Mesenchymal stem cell (in vitro differentiated cells and primary cell): ENCODE results near the gene AP1S2.

Experiments
- DNase-seq: peaks from one replicate; pipeline ENCODE4 v3.0.0-alpha.2; 2013
- H2AFZ ChIP-seq: one replicate; pipeline ENCODE4 v1.6.1; 2013; ENCODE audit warnings: low read depth, mild to moderate bottlenecking, control low read depth, inconsistent platforms, low read length, moderate library complexity
- H2AK5ac ChIP-seq: 2 replicates; pipeline ENCODE4 v1.6.1; 2013; ENCODE audit warnings: low read length, moderate library complexity, mild to moderate bottlenecking, inconsistent platforms; ENCODE audit not compliant: severe bottlenecking
- H2BK120ac ChIP-seq: one replicate; pipeline ENCODE4 v1.6.1; 2013; ENCODE audit warnings: low read depth, mild to moderate bottlenecking, inconsistent platforms, low read length, moderate library complexity
- H2BK12ac ChIP-seq, 2 experiments: one replicate each; pipeline ENCODE4 v1.6.1; 2013; ENCODE audit warnings: inconsistent platforms in 2 of 2, low read length in 2 of 2, mild to moderate bottlenecking in 2 of 2, moderate library complexity in 2 of 2, control low read depth in 1 of 2
- H2BK15ac ChIP-seq: one replicate; pipeline ENCODE4 v1.6.1; 2013; ENCODE audit warnings: mild to moderate bottlenecking, low read depth, inconsistent platforms; ENCODE audit not compliant: poor library complexity, severe bottlenecking
- H2BK5ac ChIP-seq: 2 replicates; pipeline ENCODE4 v1.6.1; 2013; ENCODE audit warnings: low read depth, mild to moderate bottlenecking, low read length, control low read depth, inconsistent platforms; ENCODE audit not compliant: poor library complexity, severe bottlenecking
- H3K14ac ChIP-seq, 2 experiments: one replicate each; pipeline ENCODE4 v1.6.1; 2013; ENCODE audit warnings: inconsistent platforms in 2 of 2, low read length in 2 of 2, control low read depth in 1 of 2, mild to moderate bottlenecking in 1 of 2, moderate library complexity in 1 of 2
- H3K18ac ChIP-seq, 2 experiments: one replicate each; pipeline ENCODE4 v1.6.1; 2013; ENCODE audit warnings: inconsistent platforms in 2 of 2, low read length in 2 of 2, control low read depth in 1 of 2, low read depth in 1 of 2, mild to moderate bottlenecking in 1 of 2
- H3K23ac ChIP-seq, 2 experiments: one replicate each; pipeline ENCODE4 v1.6.1; 2013; ENCODE audit warnings: inconsistent platforms in 2 of 2, low read length in 2 of 2, mild to moderate bottlenecking in 2 of 2, moderate library complexity in 2 of 2, control low read depth in 1 of 2
- H3K27ac ChIP-seq: 2 replicates; pipeline ENCODE4 v1.5.1; 2013; ENCODE audit warnings: mild to moderate bottlenecking, moderate library complexity, low read length, control low read depth, inconsistent platforms; ENCODE audit not compliant: poor library complexity, severe bottlenecking
- H3K27me3 ChIP-seq, 2 experiments: 2 replicates each; pipeline versions ENCODE4 v1.6.1 to v1.7.0; 2013; ENCODE audit warnings: low read length in 2 of 2, mild to moderate bottlenecking in 2 of 2, moderate library complexity in 2 of 2, control low read depth in 1 of 2, inconsistent platforms in 1 of 2; ENCODE audit not compliant: control insufficient read depth in 1 of 2, insufficient read depth in 1 of 2
- H3K36me3 ChIP-seq, 2 experiments: 2 replicates each; pipeline versions ENCODE4 v1.6.1 to v1.7.0; 2013; ENCODE audit warnings: low read length in 2 of 2, control low read depth in 1 of 2, inconsistent platforms in 1 of 2, low read depth in 1 of 2, mild to moderate bottlenecking in 1 of 2; ENCODE audit not compliant: insufficient read depth in 2 of 2, control insufficient read depth in 1 of 2
- H3K4ac ChIP-seq, 2 experiments: one replicate each; pipeline ENCODE4 v1.6.1; 2013; ENCODE audit warnings: inconsistent platforms in 2 of 2, low read length in 2 of 2, mild to moderate bottlenecking in 2 of 2, moderate library complexity in 2 of 2, control low read depth in 1 of 2, low read depth in 1 of 2
- H3K4me1 ChIP-seq: 2 replicates; pipeline ENCODE4 v1.6.1; 2013; ENCODE audit warnings: low read depth, low read length, control low read depth; ENCODE audit not compliant: control insufficient read depth, insufficient read depth
- H3K4me2 ChIP-seq: 2 replicates; pipeline ENCODE4 v1.6.1; 2013; ENCODE audit warnings: low read length, mild to moderate bottlenecking, inconsistent platforms; ENCODE audit not compliant: poor library complexity, severe bottlenecking
- H3K4me3 ChIP-seq, 2 experiments: 2 replicates each; pipeline versions ENCODE4 v1.5.1 to v1.7.0; 2013; ENCODE audit warnings: low read length in 2 of 2, mild to moderate bottlenecking in 2 of 2, control low read depth in 1 of 2, low read depth in 1 of 2; ENCODE audit not compliant: insufficient read depth in 1 of 2
- H3K79me1 ChIP-seq: replicated peaks from 2 replicates; pipeline ENCODE4 v1.6.1; 2013; ENCODE audit warnings: mild to moderate bottlenecking, control low read depth, low read length, inconsistent platforms; ENCODE audit not compliant: poor library complexity, severe bottlenecking
- H3K9ac ChIP-seq: 2 replicates; pipeline ENCODE4 v1.7.0; 2013; ENCODE audit warnings: mild to moderate bottlenecking, low read length, moderate library complexity
- H3K9me3 ChIP-seq: 2 replicates; pipeline ENCODE4 v1.7.0; 2013; ENCODE audit warnings: mild to moderate bottlenecking, low read length; ENCODE audit not compliant: control insufficient read depth
- H4K8ac ChIP-seq: one replicate; pipeline ENCODE4 v1.6.1; 2013; ENCODE audit warnings: inconsistent platforms, mild to moderate bottlenecking, low read length, moderate library complexity
- H4K91ac ChIP-seq: one replicate; pipeline ENCODE4 v1.6.1; 2013; ENCODE audit warnings: mild to moderate bottlenecking, low read length, inconsistent platforms
- WGBS: methylation state at CpG from one replicate; pipeline ENCODE4 v1.1.7; 2013; ENCODE audit warnings: mixed read lengths; 5-methylcytosine and 5-hydroxymethylcytosine counted together

AP1S2 gene

DNA sequence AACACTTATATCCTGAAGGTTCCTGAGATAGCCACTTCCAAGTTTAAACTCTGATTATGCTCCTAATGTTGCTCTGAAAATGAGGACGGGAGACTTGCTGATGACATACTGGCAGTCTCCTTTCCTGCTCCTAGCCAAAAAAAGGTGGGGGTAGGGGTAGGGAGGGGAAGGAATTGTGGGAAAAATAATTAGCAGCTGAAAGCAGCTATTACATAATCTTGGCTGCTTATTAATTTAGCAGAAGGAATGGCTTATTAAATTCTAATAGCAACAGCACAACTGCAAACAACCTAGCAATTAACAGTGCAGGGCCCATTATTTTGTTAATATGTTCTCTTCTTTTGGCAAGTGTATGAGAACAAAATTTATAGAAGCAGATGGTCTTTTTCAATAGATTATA is 2.0 kb upstream of the AP1S2 start:
- H3K4me3 ChIP-seq = no peak overlapping the region
- no peak overlapping the region for H2AFZ ChIP-seq
- no peak overlapping the region for H3K4ac ChIP-seq
- H4K91ac ChIP-seq = no peak overlapping the region
- no peak overlapping the region for H3K4me2 ChIP-seq
- no peak overlapping the region for H3K18ac ChIP-seq
- no peak overlapping the region for H2BK5ac ChIP-seq
- WGBS = 50% methylated on average over 1 of the region's 1 CpG
- H3K4me1 ChIP-seq = no peaks in the 10 kb centered on the region
- H3K23ac ChIP-seq = no peak overlapping the region
- H3K14ac ChIP-seq = no peak overlapping the region
- no peaks in the 10 kb centered on the region for H3K9me3 ChIP-seq
- peaks cover 0 to 21% of the 10 kb centered on the region in 2 experiments for H3K27me3 ChIP-seq
- H2AK5ac ChIP-seq = no peak overlapping the region
- no peak overlapping the region for H4K8ac ChIP-seq
- H2BK12ac ChIP-seq = no peak overlapping the region
- no peaks in the 10 kb centered on the region for H3K79me1 ChIP-seq
- no peak overlapping the region for H3K27ac ChIP-seq
- H2BK15ac ChIP-seq = no peak overlapping the region
- no peak overlapping the region for H3K9ac ChIP-seq
- DNase-seq = no peak
- no peak overlapping the region for H2BK120ac ChIP-seq
- no peaks in the 10 kb centered on the region for H3K36me3 ChIP-seq

GRCh38 chrX:15856222-15856587 is 1.6 kb upstream of the AP1S2 start:
- Histone ChIP-seq H3K4ac (no peak overlapping the region), H3K36me3 (no peaks in the 10 kb centered on the region), H4K8ac (no peak overlapping the region), H3K23ac (no peak overlapping the region), H2AFZ (no peak overlapping the region), H2BK5ac (no peak overlapping the region), H3K9ac (no peak overlapping the region), H3K9me3 (no peaks in the 10 kb centered on the region), H3K4me3 (no peak overlapping the region), H2BK15ac (no peak overlapping the region), H2BK12ac (no peak overlapping the region), H2AK5ac (no peak overlapping the region), H3K27ac (no peak overlapping the region), H3K4me2 (no peak overlapping the region), H4K91ac (no peak overlapping the region), H2BK120ac (no peak overlapping the region), H3K4me1 (no peaks in the 10 kb centered on the region), H3K14ac (no peak overlapping the region), H3K27me3 (peaks cover 0 to 17% of the 10 kb centered on the region in 2 experiments), H3K79me1 (no peaks in the 10 kb centered on the region), H3K18ac (no peak overlapping the region)
- DNase-seq = no peak
- 70% methylated on average over 4 of the region's 4 CpGs for WGBS

- H3K36me3 ChIP-seq = no peaks in the 10 kb centered on the region
- H3K18ac ChIP-seq = peak overlapping the region in 1 of 2 experiments; percentile 18
- 11% methylated on average over 13 of the region's 16 CpGs for WGBS
- H3K9ac ChIP-seq = peak overlapping the region; percentile 85
- peaks cover 0 to 15% of the 10 kb centered on the region in 2 experiments for H3K27me3 ChIP-seq
- no peaks in the 10 kb centered on the region for H3K79me1 ChIP-seq
- H4K91ac ChIP-seq = no peak overlapping the region
- H3K23ac ChIP-seq = no peak overlapping the region
- peak overlapping the region; percentile 93 for H3K4me2 ChIP-seq
- no peak overlapping the region for H3K14ac ChIP-seq
- DNase-seq = peak; percentile 15
- peak overlapping the region; percentile 81 for H3K27ac ChIP-seq
- H3K4ac ChIP-seq = no peak overlapping the region
- peak overlapping the region in 1 of 2 experiments; percentile 10 for H2BK12ac ChIP-seq
- H2AFZ ChIP-seq = no peak overlapping the region
- no peak overlapping the region for H2BK120ac ChIP-seq
- H2BK5ac ChIP-seq = no peak overlapping the region
- H2AK5ac ChIP-seq = no peak overlapping the region
- H4K8ac ChIP-seq = no peak overlapping the region
- no peaks in the 10 kb centered on the region for H3K9me3 ChIP-seq
- no peaks in the 10 kb centered on the region for H3K4me1 ChIP-seq
- no peak overlapping the region for H2BK15ac ChIP-seq
- H3K4me3 ChIP-seq = peak overlapping the region; percentile 71 to 92
Measured at GRCh38 chrX:15855568-15856221, 1.1 kb upstream of the AP1S2 start.

DNA sequence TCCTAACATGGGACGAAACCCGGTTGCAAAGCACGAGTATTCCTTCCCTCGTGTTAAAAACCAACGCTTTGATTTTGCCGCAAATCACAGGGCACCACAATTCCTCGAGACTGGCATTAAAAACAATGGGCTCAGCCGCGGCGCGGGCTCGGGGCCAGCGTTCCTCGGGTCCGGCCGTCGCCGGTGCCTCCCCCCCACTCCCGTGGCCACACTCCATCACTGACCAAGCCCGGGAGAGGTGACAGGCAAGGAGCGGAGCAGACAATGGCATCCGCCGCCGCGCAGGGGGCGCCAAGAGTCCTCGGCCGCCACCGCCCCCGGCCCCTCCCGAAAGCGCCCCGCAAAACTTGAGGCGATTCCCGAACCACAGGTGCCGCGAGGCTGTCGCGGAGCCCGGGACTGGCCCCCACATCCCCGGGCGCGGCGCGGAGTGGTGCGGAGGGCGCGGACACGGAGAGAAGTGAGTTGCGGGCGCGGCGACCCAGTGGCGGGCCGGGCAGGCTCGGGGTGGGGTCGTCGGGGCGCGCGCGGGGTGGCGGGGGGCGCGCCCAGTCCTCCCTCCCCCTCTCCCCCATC is 445 bp downstream of the AP1S2 start:
- peak overlapping the region; percentile 14 for H2AFZ ChIP-seq
- peak overlapping the region; percentile 9 to 34 for H3K18ac ChIP-seq
- H3K4me1 ChIP-seq = no peaks in the 10 kb centered on the region
- WGBS = 0% methylated on average over 19 of the region's 65 CpGs
- no peak overlapping the region for H3K4ac ChIP-seq
- H2BK5ac ChIP-seq = no peak overlapping the region
- H4K91ac ChIP-seq = no peak overlapping the region
- peak overlapping the region; percentile 78 for H3K4me2 ChIP-seq
- no peak overlapping the region for H3K27ac ChIP-seq
- no peak overlapping the region for H2BK15ac ChIP-seq
- no peaks in the 10 kb centered on the region for H3K79me1 ChIP-seq
- peak; percentile 39 for DNase-seq
- no peaks in the 10 kb centered on the region for H3K9me3 ChIP-seq
- H3K23ac ChIP-seq = peak overlapping the region in 1 of 2 experiments; percentile 80
- no peaks in the 10 kb centered on the region for H3K36me3 ChIP-seq
- H2BK120ac ChIP-seq = peak overlapping the region; percentile 73
- H3K4me3 ChIP-seq = peak overlapping the region; percentile 83 to 85
- peak overlapping the region; percentile 86 for H3K9ac ChIP-seq
- H2BK12ac ChIP-seq = no peak overlapping the region
- no peak overlapping the region for H2AK5ac ChIP-seq
- H3K14ac ChIP-seq = peak overlapping the region in 1 of 2 experiments; percentile 65
- no peak overlapping the region for H4K8ac ChIP-seq
- peaks cover 0 to 15% of the 10 kb centered on the region in 2 experiments for H3K27me3 ChIP-seq
